NCI-H748 (cell line): Measurements from ENCODE around the gene PHEX.
"Not testable (repeated sequence)": the region's sequence is repeated elsewhere in the genome, so short reads cannot be mapped to it uniquely, and the experiment has no call there.

Source experiments
- DNase-seq: peaks from one replicate; lab custom pipeline; 2025; ENCODE audit not compliant: unreplicated experiment; lab: John Stamatoyannopoulos, UW

Gene PHEX

GRCh38 chrX:22234380-22234779 lies 202.3 kb downstream of the PHEX start:
- peak; percentile 3 for DNase-seq

- no peak for DNase-seq
These were observed 205.4 kb downstream of the PHEX start for GRCh38 chrX:22237479-22237878.

GRCh38 chrX:22246620-22247019 lies 214.5 kb downstream of the PHEX start:
- DNase-seq = no peak

- no peak for DNase-seq
These were observed 215.0 kb downstream of the PHEX start for GRCh38 chrX:22247169-22247568.

- no peak for DNase-seq
These were observed 216.3 kb downstream of the PHEX start for GRCh38 chrX:22248401-22248800.

- DNase-seq = peak; percentile 63
These were observed 217.2 kb downstream of the PHEX start for GRCh38 chrX:22249371-22249770.

GRCh38 chrX:22268706-22269105 lies 236.6 kb downstream of the PHEX start:
- no peak for DNase-seq

GRCh38 chrX:22272613-22273012 lies 240.5 kb downstream of the PHEX start, which contains the start of gene CBLL2:
CBLL2 (plus strand) TSS chrX:22272913; CDS start chrX:22272992, 79 bp downstream.
- no peak for DNase-seq

- DNase-seq = no peak
These were observed 241.7 kb downstream of the PHEX start for GRCh38 chrX:22273714-22274317.

GRCh38 chrX:22276781-22277180 lies 244.7 kb downstream of the PHEX start:
- no peak for DNase-seq

- peak; percentile 25 for DNase-seq
These were observed 246.2 kb downstream of the PHEX start for GRCh38 chrX:22278375-22278774.

GRCh38 chrX:22289209-22289608 lies 257.1 kb downstream of the PHEX start:
- DNase-seq = not testable (repeated sequence)

GRCh38 chrX:22296871-22297270 lies 264.7 kb downstream of the PHEX start:
- DNase-seq = peak; percentile 43

GRCh38 chrX:22300130-22300529 lies 268.0 kb downstream of the PHEX start:
- DNase-seq = peak; percentile 81
